NCI-H2171 treated with DMSO at 0.1 percent for 48 hours (cell line): Measurements from ENCODE around the gene NHEJ1.

ENCODE experiments used
- DNase-seq: peaks from one replicate; lab custom pipeline; 2025; lab: John Stamatoyannopoulos, UW

The NHEJ1 gene

DNA sequence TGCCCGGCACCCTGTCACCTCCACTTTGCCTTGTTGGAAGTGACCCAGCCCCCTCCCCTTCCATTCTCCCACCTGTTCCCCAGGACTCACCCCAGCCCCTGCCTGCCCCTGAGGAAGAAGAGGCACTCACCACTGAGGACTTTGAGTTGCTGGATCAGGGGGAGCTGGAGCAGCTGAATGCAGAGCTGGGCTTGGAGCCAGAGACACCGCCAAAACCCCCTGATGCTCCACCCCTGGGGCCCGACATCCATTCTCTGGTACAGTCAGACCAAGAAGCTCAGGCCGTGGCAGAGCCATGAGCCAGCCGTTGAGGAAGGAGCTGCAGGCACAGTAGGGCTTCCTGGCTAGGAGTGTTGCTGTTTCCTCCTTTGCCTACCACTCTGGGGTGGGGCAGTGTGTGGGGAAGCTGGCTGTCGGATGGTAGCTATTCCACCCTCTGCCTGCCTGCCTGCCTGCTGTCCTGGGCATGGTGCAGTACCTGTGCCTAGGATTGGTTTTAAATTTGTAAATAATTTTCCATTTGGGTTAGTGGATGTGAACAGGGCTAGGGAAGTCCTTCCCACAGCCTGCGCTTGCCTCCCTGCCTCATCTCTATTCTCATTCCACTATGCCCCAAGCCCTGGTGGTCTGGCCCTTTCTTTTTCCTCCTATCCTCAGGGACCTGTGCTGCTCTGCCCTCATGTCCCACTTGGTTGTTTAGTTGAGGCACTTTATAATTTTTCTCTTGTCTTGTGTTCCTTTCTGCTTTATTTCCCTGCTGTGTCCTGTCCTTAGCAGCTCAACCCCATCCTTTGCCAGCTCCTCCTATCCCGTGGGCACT lies 21.9 kb upstream of the NHEJ1 start:
- no peak for DNase-seq

- no peak for DNase-seq
Measured at GRCh38 chr2:219181531-219181930, 20.9 kb upstream of the NHEJ1 start.

DNA sequence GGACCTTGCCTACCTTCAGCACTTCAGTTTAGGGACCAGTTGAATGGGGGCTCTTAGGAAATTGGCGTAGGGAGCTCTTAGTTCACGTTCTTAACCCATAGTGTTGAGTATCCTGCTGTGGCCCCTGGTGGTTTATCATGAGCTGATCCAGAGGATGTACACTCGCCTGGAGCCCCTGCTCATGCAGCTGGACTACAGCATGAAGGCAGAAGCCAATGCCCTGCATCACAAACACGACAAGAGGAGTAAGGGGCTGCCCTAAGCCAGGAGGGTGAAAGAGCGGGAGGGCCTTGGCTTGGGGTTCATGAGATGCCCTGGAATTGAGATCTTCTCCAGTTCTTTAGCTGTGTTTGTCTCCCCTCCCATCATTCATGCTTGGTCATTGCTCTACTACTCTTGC lies 20.3 kb upstream of the NHEJ1 start:
- no peak for DNase-seq

DNA sequence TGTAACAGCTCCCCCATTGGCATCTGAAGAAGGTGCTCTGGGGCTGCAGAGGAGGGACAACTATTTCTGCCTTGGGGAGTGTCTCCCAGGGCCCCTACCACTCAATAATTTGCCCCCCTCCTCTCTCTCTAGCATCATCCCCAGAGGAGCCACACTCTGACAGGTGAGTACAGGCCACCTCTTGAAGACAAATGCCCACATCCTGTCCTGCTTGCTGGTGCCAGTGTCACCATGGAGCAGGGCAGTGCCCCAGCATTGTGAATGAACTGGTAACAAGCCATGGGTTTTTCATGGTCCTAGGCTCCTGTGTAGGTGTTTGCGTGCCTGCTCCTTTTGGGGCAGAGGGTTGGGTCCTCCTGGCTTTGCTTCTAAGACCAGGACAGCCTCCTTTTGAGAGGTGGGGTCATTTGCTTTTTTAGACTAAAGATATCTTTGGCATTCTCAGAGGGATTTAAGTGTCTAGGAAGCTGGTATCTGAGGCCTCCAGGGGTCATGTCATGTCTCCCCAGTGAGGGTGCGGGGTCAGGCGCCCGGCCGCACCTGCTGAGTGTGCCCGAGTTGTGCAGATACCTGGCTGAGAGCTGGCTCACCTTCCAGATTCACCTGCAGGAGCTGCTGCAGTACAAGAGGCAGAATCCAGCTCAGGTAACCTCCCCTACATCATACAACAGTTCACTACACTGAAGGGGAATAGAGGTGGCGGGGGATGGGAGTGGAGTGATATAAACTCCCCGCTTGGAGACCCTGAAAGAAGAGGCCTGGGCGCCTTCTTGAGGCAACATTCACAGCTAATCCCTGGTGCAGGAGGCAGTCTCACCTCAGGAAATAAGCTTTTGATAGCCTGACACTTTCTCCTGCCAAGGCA lies 19.2 kb upstream of the NHEJ1 start:
- no peak for DNase-seq

DNA sequence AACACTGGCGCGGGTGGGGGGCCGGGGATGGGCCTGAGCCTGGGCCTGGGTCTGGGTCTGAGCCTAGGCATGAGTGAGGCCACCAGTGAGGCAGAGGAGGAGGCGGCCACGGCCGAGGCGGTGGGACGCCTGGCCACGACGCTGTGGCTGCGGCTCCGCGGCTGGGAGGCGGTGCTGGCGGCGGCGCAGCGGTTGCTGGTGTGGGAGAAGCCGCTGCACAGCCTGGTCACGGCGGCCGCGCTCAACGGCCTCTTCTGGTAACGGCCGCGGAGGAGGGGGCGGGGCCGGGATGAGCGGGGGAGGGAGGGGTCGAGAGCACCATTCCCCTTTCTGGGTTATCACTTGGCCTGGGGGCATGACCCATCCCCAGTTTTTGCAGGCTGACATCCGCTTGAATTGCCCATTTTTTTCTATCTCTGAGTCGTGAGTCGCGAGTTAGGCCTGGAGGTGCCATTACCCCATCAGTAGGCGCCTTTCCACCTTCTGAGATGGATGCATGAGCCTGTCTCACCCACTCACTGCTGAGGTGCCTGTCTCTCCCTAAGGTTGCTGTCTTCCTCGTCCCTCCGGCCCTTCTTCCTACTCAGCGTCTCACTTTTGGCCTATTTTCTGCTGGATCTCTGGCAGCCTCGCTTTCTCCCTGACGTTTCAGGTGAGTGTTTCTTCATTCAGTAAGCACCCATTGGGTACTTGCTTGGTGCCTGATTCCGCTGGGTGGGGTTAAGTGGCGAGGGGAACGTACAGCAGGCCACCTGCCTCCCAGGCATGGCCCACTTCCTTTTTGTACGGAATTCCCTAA lies 18.0 kb upstream of the NHEJ1 start:
- peak; percentile 46 for DNase-seq

DNA sequence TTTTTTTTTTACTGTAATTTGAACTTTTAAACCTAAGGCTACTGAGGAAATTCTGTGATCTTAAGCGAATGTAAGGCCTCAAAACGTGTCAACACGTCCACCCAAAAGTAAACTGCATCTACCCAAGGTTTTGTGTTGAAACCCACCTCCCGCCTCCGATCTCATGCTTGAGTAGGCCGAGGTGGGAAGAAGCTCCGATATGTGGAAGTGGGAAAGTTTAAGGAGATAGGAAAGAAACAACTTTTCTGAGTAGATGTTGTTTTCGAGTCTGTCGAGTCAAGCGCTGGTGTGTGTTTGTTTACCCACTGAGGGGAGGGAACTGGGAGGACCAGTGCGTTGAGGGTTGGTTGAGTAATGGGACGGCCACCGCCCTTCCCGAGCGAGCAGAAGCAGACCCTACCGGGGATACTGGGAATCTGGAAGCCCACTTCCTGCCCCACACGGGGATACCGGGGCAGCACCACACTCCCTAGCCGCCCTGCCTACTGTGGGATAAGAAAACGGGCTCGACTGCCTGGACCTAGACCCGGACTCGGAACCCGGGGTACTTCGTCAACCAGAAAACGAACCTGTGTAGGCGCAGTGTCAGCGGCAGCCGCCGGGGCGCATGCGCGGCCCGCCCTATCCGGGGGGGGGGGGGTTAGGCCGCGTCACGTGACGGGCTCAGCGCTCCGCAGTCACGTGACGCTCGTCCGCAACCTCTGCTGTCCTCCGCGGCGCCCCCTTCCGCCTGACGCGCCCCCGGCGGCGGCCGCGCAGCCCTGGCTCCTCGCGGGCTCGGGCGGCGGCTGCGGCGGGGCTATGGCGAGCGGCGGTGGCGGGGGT lies 17.1 kb upstream of the NHEJ1 start, which contains the start of gene RETREG2:
Gene RETREG2 (plus strand): TSS at position 724 of the 825 bp plus-strand sequence. CDS start 78 bp downstream, at position 802.
- peak; percentile 91 for DNase-seq

GRCh38 chr2:219176818-219177551 lies 16.4 kb upstream of the NHEJ1 start, which contains the start of gene CNPPD1:
Gene CNPPD1 (minus strand): TSS chr2:219176925. CDS start chr2:219176828, 97 bp downstream.
- DNase-seq, result peak; percentile 76

GRCh38 chr2:219175928-219176817 lies 15.6 kb upstream of the NHEJ1 start:
- peak; percentile 38 for DNase-seq

- DNase-seq, result no peak
Measured at GRCh38 chr2:219175486-219175885, 14.9 kb upstream of the NHEJ1 start.

GRCh38 chr2:219174801-219175200 lies 14.2 kb upstream of the NHEJ1 start:
- DNase-seq, result no peak

- no peak for DNase-seq
Measured at GRCh38 chr2:219174146-219174545, 13.5 kb upstream of the NHEJ1 start.

- no peak for DNase-seq
Measured at GRCh38 chr2:219173176-219173575, 12.6 kb upstream of the NHEJ1 start.

- DNase-seq, result no peak
Measured at GRCh38 chr2:219172231-219173154, 11.9 kb upstream of the NHEJ1 start.

DNA sequence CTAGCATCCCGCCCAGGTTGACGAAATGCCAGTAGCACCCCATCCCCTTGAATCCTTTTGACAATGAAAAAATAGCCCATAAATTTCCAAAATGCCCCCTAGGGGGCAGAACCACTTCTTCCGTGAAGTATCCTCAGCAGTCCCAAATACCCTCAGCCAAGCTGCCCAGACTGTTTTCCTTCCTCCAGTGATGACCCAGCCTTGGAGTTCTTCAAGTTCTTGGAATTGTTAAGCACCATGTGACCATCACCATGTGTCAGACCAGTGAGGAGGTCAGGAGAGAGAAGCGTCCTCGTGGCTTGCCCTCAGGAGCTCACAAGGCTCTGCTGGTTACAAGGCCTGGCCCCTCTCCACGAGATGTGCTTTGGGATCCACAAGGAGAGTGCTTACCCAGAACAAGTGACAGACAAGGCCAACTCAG lies 10.6 kb upstream of the NHEJ1 start:
- peak; percentile 11 for DNase-seq

GRCh38 chr2:219169930-219170654 lies 9.5 kb upstream of the NHEJ1 start, which contains the start of gene SLC23A3:
Gene SLC23A3 (minus strand): TSS chr2:219170029. CDS start chr2:219169984, 45 bp downstream.
- DNase-seq, result no peak

- no peak for DNase-seq
Measured at GRCh38 chr2:219168932-219169331, 8.3 kb upstream of the NHEJ1 start.

- no peak for DNase-seq
Measured at GRCh38 chr2:219168526-219168925, 7.9 kb upstream of the NHEJ1 start.
